Hematopoietic multipotent progenitor cell treated with erythropoietin and hydrocortisone succinate and interleukin-3 and kit ligand, for 17 days (in vitro differentiated cells): Measurements from ENCODE around the gene CAPN7.

Experiments used
- DNase-seq: peaks from one replicate; pipeline ENCODE4 v3.0.0-alpha.2; 2015; ENCODE audit warnings: low spot score

The CAPN7 gene

GRCh38 chr3:15199493-15200105, 6.4 kb upstream of the CAPN7 start:
- DNase-seq: no peak

GRCh38 chr3:15204005-15204404, 2.0 kb upstream of the CAPN7 start:
- DNase-seq: no peak

- no peak for DNase-seq
Measured at GRCh38 chr3:15205482-15205933, 538 bp upstream of the CAPN7 start.

GRCh38 chr3:15206662-15207576, 873 bp downstream of the CAPN7 start:
- DNase-seq: peak; percentile 61

GRCh38 chr3:15207836-15208504, 1.9 kb downstream of the CAPN7 start:
- no peak for DNase-seq

- DNase-seq: no peak
Measured at GRCh38 chr3:15211937-15212336, 5.9 kb downstream of the CAPN7 start.

- no peak for DNase-seq
Measured at GRCh38 chr3:15214758-15215157, 8.7 kb downstream of the CAPN7 start.

DNA sequence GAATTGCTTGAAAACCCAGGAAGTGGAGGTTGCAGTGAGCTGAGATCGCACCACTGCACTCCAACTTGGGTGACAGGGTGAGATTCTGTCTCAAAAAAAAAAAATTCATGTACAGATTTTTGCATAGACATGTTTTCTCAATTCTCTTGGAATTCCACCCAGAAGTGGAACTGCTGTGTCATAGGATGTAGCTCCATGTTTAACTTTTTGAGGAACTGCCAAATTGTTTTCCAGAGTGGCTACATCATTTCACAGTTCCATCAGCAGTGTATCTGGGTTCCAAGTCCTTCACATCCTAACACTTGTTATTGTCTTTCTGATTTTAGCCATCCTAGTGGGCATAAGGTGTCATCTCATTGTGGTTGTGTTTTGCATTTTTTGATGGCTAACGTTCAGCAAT, 9.9 kb downstream of the CAPN7 start:
- DNase-seq: no peak

- no peak for DNase-seq
Measured at GRCh38 chr3:15216501-15216900, 10.5 kb downstream of the CAPN7 start.

DNA sequence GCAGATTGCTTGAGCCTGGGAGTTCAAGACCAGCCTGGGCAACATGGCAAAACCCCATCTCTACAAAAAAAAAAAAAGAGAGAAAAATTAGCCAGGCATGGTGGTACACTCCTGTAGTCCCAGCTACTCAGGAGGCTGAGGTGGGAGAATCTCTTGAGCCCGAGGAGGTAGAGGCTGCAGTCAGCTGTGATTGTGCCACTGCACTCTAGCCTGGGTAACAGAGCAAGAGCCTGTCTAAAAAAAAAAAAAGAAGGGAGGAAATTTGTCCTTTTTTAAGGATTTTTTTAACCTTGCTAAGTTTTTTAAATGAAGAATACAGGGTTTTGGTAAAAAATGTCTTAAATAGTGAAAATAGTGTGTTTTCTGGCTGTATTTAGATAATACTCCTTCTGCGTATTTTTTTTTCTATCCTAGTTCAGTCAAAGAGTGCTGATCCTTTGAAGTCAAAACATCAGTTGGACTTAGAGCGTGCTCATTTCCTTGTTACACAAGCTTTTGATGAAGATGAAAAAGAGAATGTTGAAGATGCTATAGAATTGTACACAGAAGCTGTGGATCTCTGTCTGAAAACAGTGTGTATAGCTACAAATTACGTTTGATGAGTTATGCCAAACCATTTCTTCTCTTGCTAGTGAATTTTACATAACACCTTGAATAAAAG, 11.1 kb downstream of the CAPN7 start:
- DNase-seq: no peak

DNA sequence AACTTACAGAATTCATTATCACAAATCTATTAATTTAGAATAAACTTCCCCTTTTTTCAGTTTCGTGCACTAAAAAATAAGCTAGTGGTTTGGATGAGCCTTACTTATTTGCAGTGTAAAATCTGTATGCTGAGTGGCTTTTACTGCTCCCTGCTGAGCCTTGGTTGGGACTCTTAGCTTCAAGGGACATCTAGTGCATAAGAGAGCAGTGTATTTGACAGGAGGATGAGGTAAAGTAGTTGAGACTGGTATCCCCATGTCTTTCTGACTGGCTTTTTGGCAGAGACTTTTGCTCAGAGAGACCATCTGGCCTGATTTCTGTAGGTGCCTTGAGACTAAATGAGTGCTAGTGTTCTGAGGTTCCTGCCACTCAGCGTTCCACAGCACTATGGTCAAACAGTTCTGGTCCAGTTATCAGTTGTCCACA, 11.8 kb downstream of the CAPN7 start:
- no peak for DNase-seq

- no peak for DNase-seq
Measured at GRCh38 chr3:15218689-15219088, 12.6 kb downstream of the CAPN7 start.

GRCh38 chr3:15220056-15220455, 14.0 kb downstream of the CAPN7 start:
- no peak for DNase-seq

DNA sequence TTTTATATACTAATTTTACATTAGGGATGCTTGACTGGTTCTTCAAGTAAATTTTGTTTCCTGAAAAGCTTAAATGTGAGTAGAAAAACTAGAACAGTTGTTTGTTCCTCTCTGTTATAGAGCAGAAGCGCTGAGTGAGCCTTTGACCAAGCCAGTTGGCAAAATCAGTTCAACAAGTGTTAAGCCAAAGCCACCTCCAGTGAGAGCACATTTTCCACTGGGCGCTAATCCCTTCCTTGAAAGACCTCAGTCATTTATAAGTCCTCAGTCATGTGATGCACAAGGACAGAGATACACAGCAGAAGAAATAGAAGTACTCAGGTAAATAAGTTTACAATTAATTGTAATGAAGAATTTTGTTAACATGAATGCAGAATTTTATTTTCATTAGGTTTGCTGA, 14.6 kb downstream of the CAPN7 start:
- DNase-seq: no peak

- DNase-seq: no peak
Measured at GRCh38 chr3:15221574-15222217, 15.7 kb downstream of the CAPN7 start.

GRCh38 chr3:15223685-15224572, 17.9 kb downstream of the CAPN7 start:
- DNase-seq: no peak

DNA sequence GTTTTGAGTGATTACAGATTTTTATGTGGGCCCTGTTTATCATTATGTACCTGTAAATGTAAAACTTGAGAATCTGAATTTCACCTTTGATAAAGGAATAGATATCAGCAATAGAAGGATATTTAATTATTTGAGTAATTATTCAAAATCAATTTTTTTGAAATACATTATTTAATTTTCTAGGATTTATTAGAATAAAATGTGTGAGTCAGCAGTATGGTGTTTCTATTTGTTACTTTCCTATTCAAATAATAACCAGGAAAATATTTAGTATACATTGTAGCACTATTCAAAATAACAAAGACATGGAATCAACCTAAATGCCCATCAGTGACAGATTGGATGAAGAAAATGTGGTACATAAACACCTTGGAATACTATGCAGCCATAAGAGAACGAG, 22.1 kb downstream of the CAPN7 start:
- no peak for DNase-seq

GRCh38 chr3:15229262-15229661, 23.2 kb downstream of the CAPN7 start:
- no peak for DNase-seq

- DNase-seq: peak; percentile 48
Measured at GRCh38 chr3:15241341-15241740, 35.3 kb downstream of the CAPN7 start.

GRCh38 chr3:15243822-15244482, 37.9 kb downstream of the CAPN7 start:
- no peak for DNase-seq
